ENCODE data around the gene THSD4. TPM values are rescaled to one million over a fixed set of nuclear protein-coding genes. Genes with fewer than 3 reads are reported as not detected.

Gene THSD4
- total RNA-seq, 1 donor from 2014 or later: 66.8 TPM

DNA sequence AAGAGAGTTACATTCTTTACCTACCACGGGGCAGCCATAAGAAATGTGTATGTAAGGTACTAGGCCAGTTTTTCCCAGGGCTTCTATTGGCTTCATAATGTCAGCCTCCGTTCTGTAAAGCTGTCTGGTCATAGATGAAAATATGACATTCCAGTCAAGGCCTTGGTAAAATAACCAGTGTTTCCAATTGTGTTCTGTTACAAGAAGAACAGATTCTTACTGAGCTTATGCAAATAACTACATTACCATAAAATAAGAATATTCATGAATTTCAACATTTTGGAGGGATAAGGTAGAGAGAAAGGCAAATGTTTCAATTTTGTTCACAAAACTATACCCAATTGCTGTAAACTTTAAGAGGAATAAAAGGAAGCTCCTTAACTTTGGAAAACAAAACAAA, 315.5 kb downstream of the THSD4 start:
- no peak overlapping the region for H3K27ac ChIP-seq
- intact Hi-C loops (cut with DNase I): no loop called here
- no peaks in the 10 kb centered on the region for H3K36me3 ChIP-seq
- no peaks in the 10 kb centered on the region for H3K4me1 ChIP-seq
- no peak for TF ChIP-seq POLR2AphosphoS5 (IDR thresholded peaks at IDR 0.05; ENCODE audit: insufficient read depth in 1 of 2, low read depth in 1 of 2)
- no peaks in the 10 kb centered on the region for H3K9me3 ChIP-seq
- H3K27me3 ChIP-seq: no peaks in the 10 kb centered on the region
- H3K4me3 ChIP-seq: no peak overlapping the region
- no peak for DNase-seq (ENCODE audit: extremely low spot score in 2 of 2)

DNA sequence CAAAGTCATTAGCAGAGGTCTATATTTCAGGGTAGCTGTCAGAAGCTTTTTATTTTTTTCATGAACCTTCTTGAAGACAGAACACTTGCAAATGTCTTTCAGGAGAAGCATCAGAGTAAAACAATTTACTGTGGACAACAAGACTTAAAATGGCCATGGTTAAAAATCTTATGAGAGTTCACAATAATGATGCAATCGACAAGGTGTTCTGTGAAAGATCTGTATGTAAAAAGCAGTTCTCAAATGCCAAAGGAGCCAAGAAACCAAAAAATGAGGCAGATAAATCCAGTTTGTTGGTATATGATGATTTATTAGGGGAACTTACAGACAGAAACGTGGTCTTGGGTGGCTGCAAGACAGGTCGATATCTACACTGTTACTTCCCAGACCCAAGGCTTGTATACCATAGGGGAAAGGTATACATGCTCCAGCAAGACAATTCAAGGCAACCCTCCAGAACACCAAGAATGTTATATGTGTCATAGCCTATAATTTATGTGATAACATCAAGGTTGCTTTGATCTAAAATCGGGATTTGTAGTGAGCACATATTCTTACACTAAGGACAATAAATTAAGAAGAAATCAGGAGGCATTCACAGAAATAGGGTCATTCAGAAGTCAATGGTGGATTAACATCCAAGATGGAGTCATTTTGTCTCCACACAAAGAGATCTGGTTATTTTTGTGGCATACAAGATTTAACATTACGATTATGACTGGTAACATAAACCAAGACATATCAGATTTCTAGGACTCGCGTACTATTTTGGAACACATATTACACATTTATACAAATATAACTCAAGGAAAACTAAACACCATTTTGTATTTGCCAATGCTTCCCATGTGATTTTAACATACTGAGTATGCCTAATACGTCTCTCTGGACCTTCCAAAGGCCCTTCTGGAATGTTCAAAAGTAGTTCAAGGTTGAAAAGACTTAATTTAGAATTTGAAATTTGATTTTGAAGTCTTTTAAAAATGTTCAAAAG, 316.4 kb downstream of the THSD4 start:
- Histone ChIP-seq H3K4me1 (no peaks in the 10 kb centered on the region), H3K27ac (no peak overlapping the region), H3K27me3 (no peaks in the 10 kb centered on the region), H3K9me3 (no peaks in the 10 kb centered on the region), H3K4me3 (no peak overlapping the region), H3K36me3 (no peaks in the 10 kb centered on the region)
- TF ChIP-seq, protein P1, sequence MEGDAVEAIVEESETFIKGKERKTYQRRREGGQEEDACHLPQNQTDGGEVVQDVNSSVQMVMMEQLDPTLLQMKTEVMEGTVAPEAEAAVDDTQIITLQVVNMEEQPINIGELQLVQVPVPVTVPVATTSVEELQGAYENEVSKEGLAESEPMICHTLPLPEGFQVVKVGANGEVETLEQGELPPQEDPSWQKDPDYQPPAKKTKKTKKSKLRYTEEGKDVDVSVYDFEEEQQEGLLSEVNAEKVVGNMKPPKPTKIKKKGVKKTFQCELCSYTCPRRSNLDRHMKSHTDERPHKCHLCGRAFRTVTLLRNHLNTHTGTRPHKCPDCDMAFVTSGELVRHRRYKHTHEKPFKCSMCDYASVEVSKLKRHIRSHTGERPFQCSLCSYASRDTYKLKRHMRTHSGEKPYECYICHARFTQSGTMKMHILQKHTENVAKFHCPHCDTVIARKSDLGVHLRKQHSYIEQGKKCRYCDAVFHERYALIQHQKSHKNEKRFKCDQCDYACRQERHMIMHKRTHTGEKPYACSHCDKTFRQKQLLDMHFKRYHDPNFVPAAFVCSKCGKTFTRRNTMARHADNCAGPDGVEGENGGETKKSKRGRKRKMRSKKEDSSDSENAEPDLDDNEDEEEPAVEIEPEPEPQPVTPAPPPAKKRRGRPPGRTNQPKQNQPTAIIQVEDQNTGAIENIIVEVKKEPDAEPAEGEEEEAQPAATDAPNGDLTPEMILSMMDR (IDR thresholded peaks at IDR 0.05): no peak
- TF ChIP-seq POLR2A (IDR thresholded peaks at IDR 0.05): no peak
- TF ChIP-seq POLR2AphosphoS5 (IDR thresholded peaks at IDR 0.05; ENCODE audit: insufficient read depth in 1 of 2, low read depth in 1 of 2): no peak
- no peak for DNase-seq (ENCODE audit: extremely low spot score in 2 of 2)
- intact Hi-C loops (cut with DNase I): no loop called here

DNA sequence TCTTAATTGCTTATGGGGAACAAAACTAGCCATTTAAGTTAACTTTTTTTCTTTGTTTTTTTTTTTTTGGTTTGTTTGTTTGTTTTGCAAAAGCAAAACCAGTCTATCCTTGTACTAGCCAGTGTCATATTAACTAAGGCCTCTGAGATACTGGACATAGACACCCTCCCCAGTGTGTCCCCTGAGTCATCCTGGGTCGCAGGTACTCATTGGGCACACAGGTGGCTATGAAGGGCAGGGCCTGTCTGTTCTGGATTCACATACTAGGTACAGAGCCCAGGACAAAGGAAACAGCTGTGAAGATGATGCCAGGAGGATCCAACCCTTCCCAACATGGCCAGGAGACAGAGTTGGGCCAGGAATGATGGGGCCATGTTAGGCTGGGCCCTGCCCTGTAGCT, 318.1 kb downstream of the THSD4 start:
- Histone ChIP-seq H3K4me1 (no peaks in the 10 kb centered on the region), H3K36me3 (no peaks in the 10 kb centered on the region), H3K9me3 (no peaks in the 10 kb centered on the region), H3K4me3 (no peak overlapping the region), H3K27me3 (no peaks in the 10 kb centered on the region), H3K27ac (no peak overlapping the region)
- TF ChIP-seq POLR2A (IDR thresholded peaks at IDR 0.05) (no peak), POLR2AphosphoS5 (IDR thresholded peaks at IDR 0.05; ENCODE audit: insufficient read depth in 1 of 2, low read depth in 1 of 2) (no peak)
- TF ChIP-seq, protein P1 (IDR thresholded peaks at IDR 0.05): no peak
- no peak for DNase-seq (ENCODE audit: extremely low spot score in 2 of 2)
- intact Hi-C loops (cut with DNase I): no loop called here

DNA sequence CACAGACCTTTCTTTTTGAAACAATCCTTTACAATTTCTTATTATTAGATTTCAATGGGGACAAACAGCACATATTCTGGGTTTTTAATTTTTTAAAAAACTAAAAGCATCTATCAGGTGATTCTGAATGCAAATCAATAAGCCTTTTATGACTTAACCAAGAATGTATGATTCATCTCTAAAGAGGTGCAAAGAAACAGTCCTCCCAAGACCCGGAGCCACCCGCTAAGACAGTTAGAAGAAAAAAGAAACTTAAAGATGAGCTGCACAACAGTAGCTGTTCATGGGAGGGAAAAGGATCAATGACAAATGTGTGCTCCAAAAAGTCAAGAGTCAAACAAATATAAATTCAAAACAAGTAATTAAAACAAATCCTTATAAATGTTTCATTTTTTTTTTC, 319.5 kb downstream of the THSD4 start:
- DNase-seq (ENCODE audit: extremely low spot score in 2 of 2): no peak
- TF ChIP-seq, protein P1 (IDR thresholded peaks at IDR 0.05): no peak
- TF ChIP-seq POLR2AphosphoS5 (IDR thresholded peaks at IDR 0.05; ENCODE audit: insufficient read depth in 1 of 2, low read depth in 1 of 2) (no peak), POLR2A (IDR thresholded peaks at IDR 0.05) (no peak)

DNA sequence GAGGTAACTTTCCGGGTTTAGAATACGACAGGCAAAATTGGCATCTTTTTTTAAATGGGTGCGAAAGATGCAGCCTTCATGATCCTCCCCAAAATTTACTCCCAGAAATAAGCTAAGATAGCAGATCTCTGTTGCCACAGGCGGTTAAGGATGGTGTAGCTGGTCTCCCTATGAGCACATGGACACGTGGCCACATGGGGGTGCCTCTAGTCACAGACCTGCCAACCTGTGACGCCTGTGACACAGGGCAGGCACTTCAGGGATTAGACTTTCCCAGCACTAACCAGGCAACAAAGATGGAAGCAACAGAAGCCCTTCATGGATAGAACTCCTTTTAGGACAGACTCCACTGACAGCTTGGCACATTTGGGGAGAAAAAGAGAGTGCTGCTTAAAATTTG, 320.3 kb downstream of the THSD4 start:
- intact Hi-C loops (cut with DNase I): no loop called here
- Histone ChIP-seq H3K4me1 (no peaks in the 10 kb centered on the region), H3K36me3 (no peaks in the 10 kb centered on the region), H3K4me3 (no peak overlapping the region), H3K27ac (no peak overlapping the region), H3K9me3 (no peaks in the 10 kb centered on the region), H3K27me3 (no peaks in the 10 kb centered on the region)
- TF ChIP-seq, protein P1 (IDR thresholded peaks at IDR 0.05): no peak
- TF ChIP-seq POLR2AphosphoS5 (IDR thresholded peaks at IDR 0.05; ENCODE audit: insufficient read depth in 1 of 2, low read depth in 1 of 2) (no peak), POLR2A (IDR thresholded peaks at IDR 0.05) (no peak)
- no peak for DNase-seq (ENCODE audit: extremely low spot score in 2 of 2)

More for the DNA sequence above, 319.5 kb downstream of the THSD4 start:
- Histone ChIP-seq H3K36me3 (no peaks in the 10 kb centered on the region), H3K4me3 (no peak overlapping the region), H3K9me3 (no peaks in the 10 kb centered on the region), H3K4me1 (no peaks in the 10 kb centered on the region), H3K27me3 (no peaks in the 10 kb centered on the region), H3K27ac (no peak overlapping the region)
- intact Hi-C loops (cut with DNase I): no loop called here
